HUES48 (cell line): ENCODE data around the gene CASP6.
A peak's percentile ranks its signal among the peaks of the same experiment; 100 is the strongest.

Experiments
- H3K27ac ChIP-seq: one replicate; pipeline ENCODE4 v1.7.0; 2013; ENCODE audit warnings: low read depth, low read length, inconsistent platforms
- H3K27me3 ChIP-seq: 2 replicates; pipeline ENCODE4 v1.6.1; 2013; ENCODE audit warnings: mild to moderate bottlenecking, low read length; ENCODE audit not compliant: control insufficient read depth, insufficient read depth
- H3K36me3 ChIP-seq: 2 replicates; pipeline ENCODE4 v1.6.1; 2013; ENCODE audit warnings: low read length; ENCODE audit not compliant: control insufficient read depth, insufficient read depth
- H3K4me1 ChIP-seq: 2 replicates; pipeline ENCODE4 v1.6.1; 2013; ENCODE audit warnings: mild to moderate bottlenecking, low read length; ENCODE audit not compliant: control insufficient read depth, insufficient read depth
- H3K4me3 ChIP-seq: 2 replicates; pipeline ENCODE4 v1.5.1; 2013; ENCODE audit warnings: mild to moderate bottlenecking, low read depth, low read length
- H3K9ac ChIP-seq: 2 replicates; pipeline ENCODE4 v1.6.1; 2013; ENCODE audit warnings: mild to moderate bottlenecking, low read depth, low read length, moderate library complexity
- H3K9me3 ChIP-seq: 2 replicates; pipeline ENCODE4 v1.6.1; 2013; ENCODE audit warnings: low read length; ENCODE audit not compliant: control insufficient read depth, insufficient read depth

The CASP6 gene

DNA sequence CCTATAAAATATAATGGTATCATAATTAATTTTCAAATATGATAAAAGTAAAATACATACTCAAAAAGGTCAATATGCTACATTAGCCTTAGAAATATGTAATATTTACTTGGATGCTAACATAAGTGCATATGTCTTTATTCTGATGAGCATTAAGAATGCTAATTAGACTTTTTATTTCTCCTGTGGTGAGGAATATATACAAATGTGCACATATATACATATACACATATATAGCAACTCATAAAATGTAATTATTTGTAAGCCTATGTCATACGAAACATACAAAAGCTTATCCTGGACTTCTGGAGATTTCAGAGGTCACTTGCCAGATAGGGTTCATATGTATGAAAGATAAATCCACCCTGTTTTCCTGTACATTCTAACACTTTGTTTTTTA lies 15.5 kb upstream of the CASP6 start:
- H3K9ac ChIP-seq, result no peak overlapping the region
- no peaks in the 10 kb centered on the region for H3K27me3 ChIP-seq
- H3K27ac ChIP-seq, result no peak overlapping the region
- no peaks in the 10 kb centered on the region for H3K9me3 ChIP-seq
- H3K4me1 ChIP-seq, result no peaks in the 10 kb centered on the region
- H3K4me3 ChIP-seq, result no peak overlapping the region
- peaks cover 28% of the 10 kb centered on the region for H3K36me3 ChIP-seq

DNA sequence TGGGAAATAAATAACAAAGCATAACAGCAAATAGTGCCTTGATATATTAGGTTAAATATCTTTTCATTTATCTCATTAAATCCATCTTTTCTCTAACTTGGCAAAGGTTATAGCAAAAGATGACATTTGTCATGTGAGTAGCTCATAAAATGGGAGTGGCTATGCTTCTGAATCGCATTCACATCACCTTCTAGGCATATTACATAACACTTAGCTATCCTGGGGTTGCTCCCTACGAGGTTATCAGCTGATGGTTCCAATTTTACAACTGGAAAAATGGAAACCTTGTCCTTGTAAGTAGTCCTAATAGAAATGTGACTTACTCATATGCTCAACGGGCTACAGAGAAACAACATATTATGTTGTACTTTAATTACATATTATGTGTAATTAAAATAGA lies 10.3 kb upstream of the CASP6 start:
- H3K36me3 ChIP-seq, result peaks cover 57% of the 10 kb centered on the region
- H3K9ac ChIP-seq, result no peak overlapping the region
- H3K4me3 ChIP-seq, result no peak overlapping the region
- no peaks in the 10 kb centered on the region for H3K27me3 ChIP-seq
- no peaks in the 10 kb centered on the region for H3K9me3 ChIP-seq
- H3K4me1 ChIP-seq, result no peaks in the 10 kb centered on the region
- H3K27ac ChIP-seq, result no peak overlapping the region

GRCh38 chr4:109708990-109709389 lies 5.7 kb upstream of the CASP6 start:
- Histone ChIP-seq H3K4me3 (no peak overlapping the region), H3K9ac (no peak overlapping the region), H3K4me1 (peaks cover under 1% of the 10 kb centered on the region; the same call in 1 of the 2 replicates), H3K27me3 (no peaks in the 10 kb centered on the region), H3K27ac (no peak overlapping the region), H3K9me3 (no peaks in the 10 kb centered on the region), H3K36me3 (peaks cover 40% of the 10 kb centered on the region)

DNA sequence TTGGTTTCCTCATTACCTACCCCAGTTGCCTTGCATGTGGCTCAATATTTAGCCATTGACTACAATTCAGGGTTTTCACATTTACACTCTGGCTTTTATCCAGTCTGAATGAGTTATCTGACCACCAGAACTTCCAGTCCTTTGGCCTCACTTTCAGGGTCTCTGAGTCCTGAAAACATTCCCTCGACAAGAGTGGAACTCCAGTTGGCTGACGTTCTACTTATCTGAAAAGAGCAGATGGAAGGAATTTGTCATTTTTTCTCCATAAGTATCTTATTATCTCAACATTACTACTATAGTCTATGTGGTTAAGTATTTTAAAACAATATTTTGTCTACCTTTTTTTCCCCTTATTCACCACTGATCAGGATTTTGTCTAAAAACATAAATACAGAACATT lies 5.2 kb upstream of the CASP6 start:
- no peaks in the 10 kb centered on the region for H3K9me3 ChIP-seq
- no peak overlapping the region for H3K4me3 ChIP-seq
- peaks cover 5% of the 10 kb centered on the region; the same call in 1 of the 2 replicates for H3K4me1 ChIP-seq
- no peaks in the 10 kb centered on the region for H3K27me3 ChIP-seq
- H3K36me3 ChIP-seq, result peaks cover 35% of the 10 kb centered on the region
- H3K27ac ChIP-seq, result no peak overlapping the region
- H3K9ac ChIP-seq, result no peak overlapping the region

DNA sequence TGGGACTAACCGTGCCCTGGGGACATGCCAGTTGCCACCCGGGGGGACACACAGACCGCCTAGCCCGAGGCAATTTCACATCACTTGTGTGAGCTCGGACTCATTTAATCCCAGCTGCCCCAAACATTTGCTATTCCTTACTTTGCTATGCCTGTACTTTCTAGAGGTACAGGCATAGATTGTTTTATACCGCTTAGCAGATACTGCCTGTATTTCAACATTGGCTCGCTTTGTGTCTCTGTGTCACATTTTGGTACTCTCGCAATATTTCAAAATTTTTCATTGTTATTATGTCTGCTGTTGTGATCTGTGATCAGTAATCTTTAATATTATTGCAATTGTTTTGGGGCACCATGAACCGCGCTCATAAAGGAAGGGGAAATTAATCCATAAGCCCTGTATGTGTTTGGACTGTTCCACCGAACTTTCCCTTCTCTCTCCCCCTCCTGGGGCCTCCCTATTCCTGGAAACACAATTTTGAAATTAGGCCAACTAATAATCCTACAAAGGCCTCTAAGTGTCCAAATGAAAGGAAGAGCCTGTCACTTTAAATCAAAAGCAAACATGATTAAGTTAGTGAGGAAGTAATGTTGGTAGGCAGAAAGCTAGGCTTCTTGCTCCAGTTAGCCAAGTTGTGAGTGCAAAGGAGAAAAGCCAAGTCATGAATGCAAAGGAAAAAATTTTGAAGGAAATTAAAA lies 568 bp upstream of the CASP6 start:
- Histone ChIP-seq H3K27me3 (no peaks in the 10 kb centered on the region), H3K4me3 (peak overlapping the region; percentile 89), H3K27ac (peak overlapping the region; percentile 87), H3K36me3 (peaks cover 14% of the 10 kb centered on the region; the same call in 1 of the 2 replicates), H3K4me1 (peaks cover 17% of the 10 kb centered on the region; the same call in 1 of the 2 replicates), H3K9me3 (no peaks in the 10 kb centered on the region), H3K9ac (peak overlapping the region; percentile 89; the same call in 1 of the 2 replicates)

DNA sequence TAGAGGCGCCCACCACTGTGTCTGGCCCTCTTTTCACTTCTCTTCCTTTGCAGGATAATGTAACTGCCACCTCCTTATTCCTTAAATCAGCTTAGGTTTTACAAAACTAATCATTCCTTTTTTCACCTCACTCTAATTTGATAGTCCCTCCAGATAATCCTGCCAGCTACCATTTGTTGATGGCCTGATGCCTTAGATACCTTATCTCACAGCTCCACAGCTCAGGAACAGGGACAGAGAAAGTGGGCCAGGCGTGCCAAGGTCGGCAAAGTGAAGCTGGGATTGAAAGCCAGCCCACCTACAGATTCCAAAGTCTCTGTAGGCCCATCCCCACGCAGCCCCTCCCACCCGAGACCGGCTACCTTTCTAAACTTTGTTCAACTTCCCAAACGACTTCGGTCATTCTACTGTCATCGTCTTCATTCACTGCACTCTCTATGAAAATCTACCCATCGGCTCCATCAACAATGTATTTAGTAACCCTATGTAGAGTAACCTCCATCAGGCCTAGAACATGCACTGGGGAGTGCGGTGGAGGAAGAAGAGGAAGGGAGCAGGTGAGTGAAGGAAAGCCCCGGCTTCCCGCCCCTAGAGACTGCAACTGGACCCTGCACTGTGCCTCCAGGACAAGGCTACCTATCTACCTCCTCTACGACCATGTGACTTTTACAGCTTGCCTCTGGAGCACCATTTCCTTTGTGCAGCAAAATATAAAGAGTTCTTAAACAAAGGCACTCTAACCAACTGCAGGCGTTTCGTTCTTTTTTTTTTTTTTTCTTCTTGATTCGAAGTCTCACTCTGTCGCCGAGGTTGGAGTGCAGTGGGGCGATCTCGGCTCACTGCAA lies 1.5 kb downstream of the CASP6 start:
- Histone ChIP-seq H3K9me3 (no peaks in the 10 kb centered on the region), H3K4me3 (peak overlapping the region; percentile 89), H3K27me3 (no peaks in the 10 kb centered on the region), H3K27ac (no peak overlapping the region), H3K9ac (peak overlapping the region; percentile 89), H3K36me3 (peaks cover 15% of the 10 kb centered on the region; the same call in 1 of the 2 replicates), H3K4me1 (peaks cover 17% of the 10 kb centered on the region; the same call in 1 of the 2 replicates)

DNA sequence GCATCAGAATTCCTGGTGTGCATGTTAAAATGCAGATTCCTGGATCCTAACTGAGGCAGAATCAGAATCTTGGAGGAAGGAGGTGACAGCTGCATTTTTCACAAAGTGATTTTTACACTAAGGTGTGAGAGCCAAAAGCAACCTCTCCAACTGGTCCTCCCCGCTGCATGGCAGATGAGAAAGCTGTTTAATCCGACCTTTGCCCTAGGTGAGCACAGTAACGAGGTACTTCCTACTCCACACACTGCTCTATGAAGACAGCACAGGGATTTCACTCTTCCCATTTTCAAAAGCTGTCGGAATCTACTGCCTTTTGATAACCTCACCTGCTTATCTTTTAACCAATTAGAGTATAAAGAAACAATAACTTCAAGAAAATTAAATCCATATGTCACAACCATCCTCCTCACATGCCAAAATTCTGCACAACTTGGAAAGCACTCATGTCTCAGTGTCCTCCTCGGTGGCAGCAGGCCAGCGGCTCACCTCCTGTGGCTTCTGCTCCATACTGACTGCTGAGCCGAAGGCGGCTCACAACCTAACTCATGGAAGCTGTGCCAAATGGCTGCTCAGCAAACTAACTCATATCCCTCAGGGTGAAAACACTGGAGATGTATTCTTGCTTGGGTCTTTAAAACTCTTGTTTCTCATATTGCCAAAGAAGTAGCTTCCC lies 3.6 kb downstream of the CASP6 start:
- H3K36me3 ChIP-seq, result peaks cover 24% of the 10 kb centered on the region; the same call in 1 of the 2 replicates

DNA sequence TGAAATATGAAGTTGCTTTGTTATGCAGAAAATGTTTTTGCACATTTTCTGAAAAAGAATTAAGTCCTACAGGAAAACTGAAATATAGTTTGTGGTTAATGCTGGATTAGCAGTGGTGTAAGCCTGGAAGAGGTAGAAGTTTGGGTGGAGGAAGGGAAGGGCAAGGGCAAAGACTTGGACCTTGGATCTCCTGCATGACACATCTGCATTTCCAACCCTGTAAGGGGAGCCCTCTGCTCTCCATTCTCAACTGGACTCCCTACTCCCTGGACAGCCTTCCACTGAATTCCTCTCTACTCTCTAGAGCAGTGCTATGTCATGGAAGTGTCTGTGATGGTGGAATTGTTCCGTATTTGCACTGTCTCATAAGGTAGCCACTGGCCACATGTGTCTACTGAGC lies 4.6 kb downstream of the CASP6 start:
- Histone ChIP-seq H3K27me3 (no peaks in the 10 kb centered on the region), H3K9me3 (no peaks in the 10 kb centered on the region), H3K4me3 (no peak overlapping the region), H3K27ac (no peak overlapping the region), H3K9ac (no peak overlapping the region), H3K36me3 (peaks cover 32% of the 10 kb centered on the region), H3K4me1 (peaks cover 13% of the 10 kb centered on the region; the same call in 1 of the 2 replicates)

More for the DNA sequence above, 3.6 kb downstream of the CASP6 start:
- no peaks in the 10 kb centered on the region for H3K9me3 ChIP-seq
- H3K27me3 ChIP-seq, result no peaks in the 10 kb centered on the region
- no peak overlapping the region for H3K9ac ChIP-seq
- H3K27ac ChIP-seq, result no peak overlapping the region
- H3K4me3 ChIP-seq, result no peak overlapping the region
- peaks cover 17% of the 10 kb centered on the region; the same call in 1 of the 2 replicates for H3K4me1 ChIP-seq

DNA sequence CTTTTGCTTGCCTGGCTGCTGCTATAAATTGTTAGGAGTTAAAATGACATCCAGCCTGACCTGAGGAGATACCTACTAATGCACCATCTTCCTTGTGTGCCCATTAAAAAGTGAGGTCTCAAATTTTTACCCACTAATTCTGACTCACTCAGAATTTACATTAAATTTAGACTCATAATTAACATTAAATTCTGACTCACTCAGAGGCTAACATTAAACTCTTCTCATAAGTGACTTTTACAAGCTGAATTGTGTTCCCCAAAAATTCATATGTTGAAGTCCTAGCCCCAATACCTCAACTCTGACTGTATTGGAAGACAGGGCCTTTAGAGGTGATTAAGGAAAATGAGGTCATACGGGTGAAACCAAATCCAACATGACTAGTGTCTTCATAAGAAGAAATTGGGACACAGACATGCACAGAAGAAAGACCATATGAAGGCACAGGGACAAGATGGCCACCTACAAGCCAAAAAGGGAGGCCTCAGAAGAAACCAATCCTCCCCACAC lies 11.8 kb downstream of the CASP6 start:
- Histone ChIP-seq H3K4me1 (no peaks in the 10 kb centered on the region), H3K36me3 (peaks cover 52% of the 10 kb centered on the region), H3K9me3 (no peaks in the 10 kb centered on the region), H3K4me3 (no peak overlapping the region), H3K27ac (no peak overlapping the region), H3K27me3 (no peaks in the 10 kb centered on the region), H3K9ac (no peak overlapping the region)

- H3K9me3 ChIP-seq, result no peaks in the 10 kb centered on the region
- H3K9ac ChIP-seq, result no peak overlapping the region
- peaks cover 47% of the 10 kb centered on the region for H3K36me3 ChIP-seq
- no peak overlapping the region for H3K4me3 ChIP-seq
- no peaks in the 10 kb centered on the region for H3K4me1 ChIP-seq
- no peaks in the 10 kb centered on the region for H3K27me3 ChIP-seq
- H3K27ac ChIP-seq, result no peak overlapping the region
Measured at GRCh38 chr4:109690690-109691410, 12.4 kb downstream of the CASP6 start.
